GM23248 (cell line): ENCODE results near the gene PHLPP2. TPM values are rescaled to one million over a fixed set of nuclear protein-coding genes. Genes with fewer than 3 reads are reported as not detected.
"Not testable (repeated sequence)": the region's sequence is repeated elsewhere in the genome, so short reads cannot be mapped to it uniquely, and the experiment has no call there.

ENCODE experiments used
- DNase-seq: peaks from one replicate; pipeline ENCODE4 v3.0.0-alpha.2; 2015
- H2AFZ ChIP-seq: fragments of 200-600 bp; sonication (generic); 2 replicates; pipeline ENCODE4 v1.6.1; 2016; ENCODE audit warnings: antibody characterized with exemption
- H3F3A ChIP-seq: fragments of 200-600 bp; sonication (generic); 2 replicates; pipeline ENCODE4 v1.6.1; 2016; ENCODE audit warnings: mild to moderate bottlenecking, antibody characterized with exemption, mixed run types; ENCODE audit not compliant: insufficient read depth
- H3K27ac ChIP-seq: fragments of 200-600 bp; sonication (generic); 2 replicates; pipeline ENCODE4 v1.5.1; 2016; ENCODE audit warnings: mild to moderate bottlenecking
- H3K27me3 ChIP-seq: fragments of 200-600 bp; sonication (generic); replicated peaks from 2 replicates; pipeline ENCODE4 v1.6.1; 2016; ENCODE audit warnings: mild to moderate bottlenecking; ENCODE audit not compliant: insufficient read depth
- H3K36me3 ChIP-seq: fragments of 200-600 bp; sonication (generic); 2 replicates; pipeline ENCODE4 v1.6.1; 2016; ENCODE audit warnings: low read depth, mild to moderate bottlenecking
- H3K4me1 ChIP-seq: fragments of 200-600 bp; sonication (generic); 2 replicates; pipeline ENCODE4 v1.6.1; 2016; ENCODE audit warnings: mild to moderate bottlenecking; ENCODE audit not compliant: insufficient read depth
- H3K4me2 ChIP-seq: fragments of 200-600 bp; sonication (generic); one replicate; pipeline ENCODE4 v1.6.1; 2016; ENCODE audit warnings: mild to moderate bottlenecking; ENCODE audit not compliant: unreplicated experiment
- H3K4me3 ChIP-seq: fragments of 200-600 bp; sonication (generic); 2 replicates; pipeline ENCODE4 v1.5.1; 2016; ENCODE audit warnings: mild to moderate bottlenecking
- H3K79me2 ChIP-seq: fragments of 200-600 bp; sonication (generic); 2 replicates; pipeline ENCODE4 v1.6.1; 2016; ENCODE audit warnings: mild to moderate bottlenecking; ENCODE audit not compliant: insufficient read depth
- H3K9ac ChIP-seq: fragments of 200-600 bp; sonication (generic); 2 replicates; pipeline ENCODE4 v1.6.1; 2016; ENCODE audit warnings: mild to moderate bottlenecking
- H3K9me2 ChIP-seq: fragments of 200-600 bp; sonication (generic); 2 replicates; pipeline ENCODE4 v1.6.1; 2016; ENCODE audit warnings: mixed run types, mild to moderate bottlenecking, moderate library complexity; ENCODE audit not compliant: insufficient read depth
- H3K9me3 ChIP-seq: fragments of 200-600 bp; sonication (generic); one replicate; pipeline ENCODE4 v1.6.1; 2017; ENCODE audit warnings: low read depth
- H4K20me1 ChIP-seq: fragments of 200-600 bp; sonication (generic); 2 replicates; pipeline ENCODE4 v1.6.0; 2016; ENCODE audit not compliant: insufficient read depth
- EZH2 ChIP-seq: fragments of 200-600 bp; sonication (generic); IDR thresholded peaks from 2 replicates; pipeline ENCODE4 v1.6.1; 2018; ENCODE audit warnings: antibody characterized with exemption, mild to moderate bottlenecking; ENCODE audit not compliant: insufficient read depth, poor library complexity, severe bottlenecking
- EZH2phosphoT487 ChIP-seq: fragments of 200-600 bp; sonication (generic); IDR thresholded peaks from 2 replicates; pipeline ENCODE4 v1.6.1; 2018; ENCODE audit warnings: antibody characterized with exemption, moderate library complexity, mild to moderate bottlenecking, low read depth; ENCODE audit not compliant: insufficient read depth
- WGBS, 2 experiments: methylation state at CpG; one replicate each; pipeline ENCODE4 v1.1.6; 2015 to 2017; ENCODE audit warnings: low lambda C conversion rate in 2 of 2, low coverage in 1 of 2; ENCODE audit errors: missing lambda C conversion rate in 2 of 2; 5-methylcytosine and 5-hydroxymethylcytosine counted together
- in situ Hi-C: fragments of 300-500 bp; cut with MboI; formaldehyde crosslinking; loops from 2 replicates; pipeline ENCODE4 v1.15.0; 2020
- polyA plus RNA-seq: library from polyadenylated mRNA; unstranded; fragments of >200 nt; fragmentation: Nextera tagmentation; extraction: Ambion mirVana; gene quantifications from 2 replicates; pipeline ENCODE4 v1.2.1, GENCODE V29; 2016
- total RNA-seq: library from RNA; depleted of rRNA; stranded (reverse); fragments of >200 nt; shearing (Covaris generic); gene quantifications from 2 replicates; pipeline ENCODE4 v1.2.3, GENCODE V29; 2014

PHLPP2 gene
- total and polyA plus RNA-seq, 2 experiments from 2014 or later = 2.6 to 7.1 TPM

- TF ChIP-seq EZH2 (no peak), EZH2phosphoT487 (no peak)
- Histone ChIP-seq H3K4me1 (no peaks in the 10 kb centered on the region), H3F3A (no peaks in the 10 kb centered on the region), H3K27me3 (no peaks in the 10 kb centered on the region), H3K9me3 (no peaks in the 10 kb centered on the region), H3K79me2 (peaks cover 34% of the 10 kb centered on the region), H3K27ac (no peak overlapping the region), H3K4me2 (no peak overlapping the region), H2AFZ (no peak overlapping the region), H3K9ac (no peak overlapping the region), H4K20me1 (peaks cover 8% of the 10 kb centered on the region; the same call in 1 of the 2 replicates), H3K4me3 (no peak overlapping the region), H3K36me3 (peaks cover 7% of the 10 kb centered on the region; the same call in 1 of the 2 replicates), H3K9me2 (no peaks in the 10 kb centered on the region)
- WGBS, 2 experiments = 81 to 83% methylated on average over 4 of the region's 4 CpGs
- in situ Hi-C loops = no loop called here
- DNase-seq = no peak
Measured at GRCh38 chr16:71700831-71701230, 23.7 kb downstream of the PHLPP2 start.

DNA sequence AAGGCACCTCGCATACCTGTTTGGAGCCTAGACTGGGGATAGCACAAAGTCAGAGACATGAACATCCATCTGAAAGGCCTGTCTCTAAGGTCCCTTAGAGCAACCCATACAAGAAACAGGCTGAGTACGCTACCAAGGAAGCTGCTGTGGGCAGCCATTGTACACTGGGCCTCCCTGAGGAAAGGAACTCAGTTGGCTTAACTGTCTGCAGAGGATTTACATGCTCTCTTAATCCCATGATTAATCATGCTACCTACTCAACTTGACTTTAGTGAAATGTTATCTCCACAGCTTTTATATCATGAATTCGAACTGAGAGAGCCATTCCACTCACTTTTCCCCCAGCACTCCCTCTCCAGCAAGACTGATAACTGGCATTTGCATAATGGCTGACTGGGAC lies 26.0 kb downstream of the PHLPP2 start:
- in situ Hi-C loops = no loop called here
- TF ChIP-seq EZH2phosphoT487 = no peak
- no peak for TF ChIP-seq EZH2
- no peaks in the 10 kb centered on the region for H4K20me1 ChIP-seq
- H3K9me3 ChIP-seq = no peaks in the 10 kb centered on the region
- H3K9me2 ChIP-seq = no peaks in the 10 kb centered on the region
- peaks cover 32% of the 10 kb centered on the region; the same call in 1 of the 2 replicates for H3K79me2 ChIP-seq
- DNase-seq = no peak
- no peak overlapping the region for H2AFZ ChIP-seq
- H3K36me3 ChIP-seq = peaks cover 4% of the 10 kb centered on the region; the same call in 1 of the 2 replicates
- H3K9ac ChIP-seq = no peak overlapping the region
- no peak overlapping the region for H3K4me2 ChIP-seq
- 98% methylated on average over 3 of the region's 3 CpGs for WGBS, 2 experiments
- H3K4me1 ChIP-seq = 0 out of 2 replicates have a peak, but pooled peaks cover 2% of the 10 kb centered on the region
- no peaks in the 10 kb centered on the region for H3K27me3 ChIP-seq
- H3K27ac ChIP-seq = no peak overlapping the region
- no peaks in the 10 kb centered on the region for H3F3A ChIP-seq
- H3K4me3 ChIP-seq = no peak overlapping the region

- H3K4me3 ChIP-seq = no peak overlapping the region
- TF ChIP-seq EZH2 (no peak), EZH2phosphoT487 (no peak)
- H3K79me2 ChIP-seq = peaks cover 35% of the 10 kb centered on the region
- H3K4me2 ChIP-seq = no peak overlapping the region
- 0 out of 2 replicates have a peak, but pooled peaks cover 2% of the 10 kb centered on the region for H3K4me1 ChIP-seq
- no peak for DNase-seq
- no peaks in the 10 kb centered on the region for H3F3A ChIP-seq
- no peak overlapping the region for H2AFZ ChIP-seq
- no peaks in the 10 kb centered on the region for H3K9me2 ChIP-seq
- H3K27ac ChIP-seq = peak overlapping the region; percentile 15; the same call in 1 of the 2 replicates
- no peaks in the 10 kb centered on the region for H3K27me3 ChIP-seq
- in situ Hi-C loops = no loop called here
- H3K36me3 ChIP-seq = peaks cover 18% of the 10 kb centered on the region
- H4K20me1 ChIP-seq = no peaks in the 10 kb centered on the region
- H3K9ac ChIP-seq = no peak overlapping the region
- WGBS, 2 experiments = 97 to 100% methylated on average over 5 of the region's 5 CpGs
- no peaks in the 10 kb centered on the region for H3K9me3 ChIP-seq
Measured at GRCh38 chr16:71693164-71693563, 31.3 kb downstream of the PHLPP2 start.

GRCh38 chr16:71689901-71690300 lies 34.6 kb downstream of the PHLPP2 start:
- in situ Hi-C loops = no loop called here
- no peak for DNase-seq
- H3K27ac ChIP-seq = no peak overlapping the region
- H3K9me3 ChIP-seq = no peaks in the 10 kb centered on the region
- no peaks in the 10 kb centered on the region for H4K20me1 ChIP-seq
- H3K9ac ChIP-seq = no peak overlapping the region
- TF ChIP-seq EZH2 (no peak), EZH2phosphoT487 (no peak)
- H3K27me3 ChIP-seq = no peaks in the 10 kb centered on the region
- H3K79me2 ChIP-seq = peaks cover 20% of the 10 kb centered on the region
- WGBS, 2 experiments = 0% methylated on average over 1 of the region's 1 CpG; no CpG with 5 or more reads in 1 of the 2 experiments
- H3K4me2 ChIP-seq = no peak overlapping the region
- no peak overlapping the region for H3K4me3 ChIP-seq
- peaks cover 26% of the 10 kb centered on the region for H3K36me3 ChIP-seq
- no peak overlapping the region for H2AFZ ChIP-seq
- no peaks in the 10 kb centered on the region for H3K9me2 ChIP-seq
- 0 out of 2 replicates have a peak, but pooled peaks cover 2% of the 10 kb centered on the region for H3K4me1 ChIP-seq
- peaks cover 10% of the 10 kb centered on the region; the same call in 1 of the 2 replicates for H3F3A ChIP-seq

DNA sequence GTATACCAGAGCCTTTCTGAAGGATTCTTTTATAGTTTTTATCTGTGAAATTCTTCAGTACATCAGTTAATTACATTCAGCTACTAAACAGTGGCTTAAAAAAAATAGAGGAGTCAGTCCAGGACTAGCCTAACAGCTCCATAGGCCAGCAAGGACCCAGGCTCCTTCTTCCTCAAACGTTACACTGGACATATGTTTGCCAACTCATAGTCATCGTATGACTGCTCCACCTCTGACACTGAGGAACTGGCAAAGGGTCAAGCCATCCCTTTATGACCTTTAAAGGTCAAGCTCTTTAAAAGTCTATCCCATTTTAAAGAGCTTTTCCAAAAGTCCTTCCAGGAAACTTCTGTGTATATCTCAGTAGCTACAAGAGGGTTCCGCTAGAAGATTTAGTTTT lies 36.6 kb downstream of the PHLPP2 start:
- DNase-seq = no peak
- peaks cover 4% of the 10 kb centered on the region for H3K79me2 ChIP-seq
- no peaks in the 10 kb centered on the region for H3K9me3 ChIP-seq
- peaks cover 29% of the 10 kb centered on the region for H3K36me3 ChIP-seq
- no peak overlapping the region for H3K9ac ChIP-seq
- H3K4me1 ChIP-seq = no peaks in the 10 kb centered on the region
- TF ChIP-seq EZH2 (no peak), EZH2phosphoT487 (no peak)
- in situ Hi-C loops = no loop called here
- no peak overlapping the region for H3K4me3 ChIP-seq
- H3F3A ChIP-seq = peaks cover 10% of the 10 kb centered on the region; the same call in 1 of the 2 replicates
- H3K27ac ChIP-seq = no peak overlapping the region
- H2AFZ ChIP-seq = no peak overlapping the region
- H4K20me1 ChIP-seq = no peaks in the 10 kb centered on the region
- H3K4me2 ChIP-seq = no peak overlapping the region
- no peaks in the 10 kb centered on the region for H3K27me3 ChIP-seq
- WGBS, 2 experiments = 70 to 77% methylated on average over 3 of the region's 3 CpGs
- H3K9me2 ChIP-seq = no peaks in the 10 kb centered on the region

- H3F3A ChIP-seq = peaks cover 10% of the 10 kb centered on the region; the same call in 1 of the 2 replicates
- H3K27me3 ChIP-seq, H3K4me1 ChIP-seq, H3K9me2 ChIP-seq, H3K9ac ChIP-seq, H2AFZ ChIP-seq, H3K4me2 ChIP-seq, H3K27ac ChIP-seq, H4K20me1 ChIP-seq, in situ Hi-C loops, H3K4me3 ChIP-seq, DNase-seq, H3K79me2 ChIP-seq, H3K9me3 ChIP-seq: not testable (repeated sequence)
- 97 to 98% methylated on average over 12 of the region's 12 CpGs for WGBS, 2 experiments
- peaks cover 39% of the 10 kb centered on the region for H3K36me3 ChIP-seq
Measured at GRCh38 chr16:71684280-71684679, 40.2 kb downstream of the PHLPP2 start.
